Pulmonary artery endothelial cell (primary cell): ENCODE measurements around the gene NTSR1. TPM values are rescaled to one million over a fixed set of nuclear protein-coding genes. Genes with fewer than 3 reads are reported as not detected.

Source experiments
- DNase-seq: peaks from one replicate; pipeline ENCODE4 v3.0.0-alpha.2; 2011; ENCODE audit warnings: low read depth, low spot score
- total RNA-seq: library from RNA; depleted of rRNA; stranded (reverse); fragments of >200 nt; gene quantifications from 2 replicates; pipeline ENCODE4 v1.2.3, GENCODE V29; 2014

Gene NTSR1
- total RNA-seq, 1 donor from 2014 or later: 2.2 TPM

DNA sequence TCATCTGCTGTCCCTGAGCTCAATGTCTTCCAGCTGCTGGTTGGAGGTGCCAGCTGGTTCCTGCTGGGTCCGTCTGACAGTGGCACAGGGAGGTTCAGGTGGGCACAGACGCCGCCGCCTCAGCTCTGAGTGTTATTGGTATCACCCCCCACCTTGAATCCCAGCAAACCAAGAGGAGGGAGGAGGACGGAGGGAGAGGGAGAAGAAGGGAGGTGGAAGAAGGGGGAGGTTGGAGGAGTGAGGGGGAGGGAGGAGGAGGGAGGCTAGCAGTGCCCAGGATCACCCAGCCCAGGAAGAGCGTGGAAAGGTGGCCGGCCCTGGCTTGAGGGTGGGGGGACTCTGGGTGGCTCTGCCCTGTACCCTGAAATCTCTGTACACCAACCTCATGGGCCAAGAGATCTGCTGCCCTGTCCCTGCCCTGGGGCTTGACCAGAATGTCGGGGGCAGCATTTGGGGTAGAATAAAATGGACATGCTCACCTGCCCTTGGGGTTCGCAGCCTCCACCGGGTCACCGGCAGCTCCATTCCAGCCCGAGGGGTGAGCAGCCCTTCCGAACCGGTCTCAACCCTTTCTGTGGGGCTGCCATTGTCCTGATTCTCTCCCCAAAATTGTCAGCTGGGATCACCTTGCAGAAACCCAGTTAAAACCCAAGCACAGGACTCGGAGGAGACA, 17.1 kb downstream of the NTSR1 start:
- no peak for DNase-seq

DNA sequence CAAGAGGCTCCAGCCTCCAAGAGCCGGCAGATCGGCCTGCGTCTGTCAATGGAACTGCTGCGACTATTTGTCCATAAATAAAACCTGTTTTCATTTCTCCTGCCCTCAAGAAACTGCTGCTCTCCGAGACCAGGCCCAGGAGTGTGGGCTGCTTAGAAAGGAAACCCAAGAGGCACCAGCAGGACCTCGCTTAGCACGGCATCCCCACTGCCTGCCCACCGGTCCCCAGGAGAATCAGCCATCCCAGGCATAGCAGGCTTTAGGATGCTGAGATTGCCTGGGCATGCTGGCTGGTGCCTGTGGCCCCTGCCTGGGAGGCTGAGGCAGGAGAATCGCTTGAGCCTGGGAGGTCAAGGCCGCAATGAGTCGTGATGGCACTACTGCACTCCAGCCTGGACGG, 17.6 kb downstream of the NTSR1 start:
- no peak for DNase-seq

GRCh38 chr20:62726716-62727583, 18.3 kb downstream of the NTSR1 start:
- DNase-seq: no peak

DNA sequence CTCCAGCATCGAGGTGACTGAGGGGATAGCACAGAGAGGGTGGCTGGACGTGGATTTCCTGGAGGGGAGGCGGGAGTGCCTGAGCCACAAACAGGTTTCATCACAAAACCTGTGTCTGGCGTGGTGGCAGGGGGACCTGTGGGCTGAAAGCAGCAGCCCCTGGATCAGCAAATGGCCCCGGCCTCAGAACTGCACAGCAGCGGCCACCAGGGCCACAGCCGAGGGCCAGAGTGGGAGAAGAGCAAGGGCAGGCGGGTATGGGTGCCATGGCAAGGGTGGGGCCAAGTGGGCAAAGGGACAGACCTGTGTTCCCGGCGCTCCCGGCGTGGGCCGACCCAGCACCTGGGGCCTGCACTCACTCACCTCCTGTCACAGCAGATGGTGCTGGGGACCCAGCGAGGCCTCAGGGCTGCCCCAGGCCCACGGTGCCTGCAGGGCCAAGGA, 19.0 kb downstream of the NTSR1 start:
- no peak for DNase-seq

DNA sequence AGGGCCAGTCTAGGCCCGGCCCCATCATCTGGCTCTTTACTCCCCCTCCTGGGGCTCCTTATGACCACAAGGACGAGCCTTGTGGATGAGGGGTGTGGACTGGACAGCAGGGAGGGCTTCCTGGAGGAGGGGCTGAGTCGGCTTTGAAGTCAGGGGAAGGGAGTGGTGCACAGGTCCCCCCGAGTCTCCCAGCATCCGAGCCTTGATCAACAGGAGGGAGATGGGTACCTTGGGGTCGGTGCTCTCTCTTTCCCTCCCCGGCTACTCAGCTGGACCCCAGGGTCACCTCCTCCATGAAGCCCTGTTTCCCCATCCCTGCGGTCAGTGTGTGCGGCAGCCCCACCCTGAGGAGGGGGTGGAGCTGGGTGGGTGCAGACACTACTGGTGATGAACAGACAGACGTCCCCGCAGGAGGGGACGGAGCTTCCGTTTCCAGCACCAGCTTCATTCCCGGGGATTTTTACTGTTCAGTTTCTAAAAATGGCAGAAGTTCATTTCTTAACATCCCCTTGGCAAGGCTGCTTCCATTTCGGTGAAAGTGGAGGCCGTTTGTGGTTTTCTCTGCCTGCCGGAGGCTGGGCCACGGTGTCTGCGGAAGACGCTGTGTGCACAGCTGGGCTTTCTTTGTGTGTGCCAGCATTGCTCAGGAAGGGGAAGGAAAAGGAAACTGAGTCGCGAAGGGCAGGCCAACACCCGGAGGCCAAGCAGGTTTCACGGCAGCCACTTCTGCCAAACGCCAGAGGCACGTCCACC, 19.6 kb downstream of the NTSR1 start:
- no peak for DNase-seq

DNA sequence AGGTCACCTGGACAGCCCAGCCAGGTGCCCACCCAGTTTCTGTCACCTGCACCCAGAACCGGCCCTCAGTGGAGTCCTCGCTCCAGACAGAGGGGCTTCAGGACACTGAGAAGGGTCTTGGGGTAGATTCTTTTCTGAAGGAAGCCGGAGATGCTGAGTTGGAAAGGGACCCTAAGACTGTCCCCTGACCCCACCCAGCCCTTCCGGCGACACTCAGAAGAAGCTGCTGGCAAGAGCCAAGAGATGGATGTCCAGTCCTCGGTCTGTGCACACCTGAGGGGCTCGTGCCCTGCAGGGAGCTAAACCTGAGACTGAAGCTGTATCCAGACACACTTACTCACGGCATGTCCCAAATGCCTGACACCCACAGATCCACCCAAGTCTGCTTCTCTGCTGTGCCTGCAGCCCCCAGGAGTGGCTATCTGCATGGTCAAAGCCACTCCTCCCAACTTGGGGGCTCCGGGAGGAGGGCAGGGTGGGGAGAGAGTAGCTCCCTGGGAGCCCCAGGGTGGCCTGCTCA, 20.2 kb downstream of the NTSR1 start:
- DNase-seq: no peak

DNA sequence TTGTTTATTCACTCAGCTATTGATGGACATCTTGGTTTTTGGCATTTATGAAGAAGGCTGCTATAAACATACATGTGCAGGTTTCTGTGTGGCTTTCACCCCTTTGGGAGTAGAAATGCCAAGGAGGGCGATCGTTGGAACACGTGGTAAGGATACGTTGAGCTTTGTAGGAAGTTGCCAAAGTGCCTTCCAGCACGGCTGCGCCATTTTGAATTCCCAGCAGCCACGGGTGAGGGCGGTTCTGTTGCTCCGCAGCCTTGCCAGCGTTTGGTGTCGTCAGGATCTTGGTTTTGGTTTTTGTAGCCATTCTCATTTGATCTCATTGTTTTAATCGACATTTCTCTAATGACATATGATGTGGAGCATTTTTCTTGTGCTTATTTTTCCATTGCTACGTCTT, 21.8 kb downstream of the NTSR1 start:
- no peak for DNase-seq

- DNase-seq: no peak
Observed at GRCh38 chr20:62732031-62732760, 23.6 kb downstream of the NTSR1 start.

DNA sequence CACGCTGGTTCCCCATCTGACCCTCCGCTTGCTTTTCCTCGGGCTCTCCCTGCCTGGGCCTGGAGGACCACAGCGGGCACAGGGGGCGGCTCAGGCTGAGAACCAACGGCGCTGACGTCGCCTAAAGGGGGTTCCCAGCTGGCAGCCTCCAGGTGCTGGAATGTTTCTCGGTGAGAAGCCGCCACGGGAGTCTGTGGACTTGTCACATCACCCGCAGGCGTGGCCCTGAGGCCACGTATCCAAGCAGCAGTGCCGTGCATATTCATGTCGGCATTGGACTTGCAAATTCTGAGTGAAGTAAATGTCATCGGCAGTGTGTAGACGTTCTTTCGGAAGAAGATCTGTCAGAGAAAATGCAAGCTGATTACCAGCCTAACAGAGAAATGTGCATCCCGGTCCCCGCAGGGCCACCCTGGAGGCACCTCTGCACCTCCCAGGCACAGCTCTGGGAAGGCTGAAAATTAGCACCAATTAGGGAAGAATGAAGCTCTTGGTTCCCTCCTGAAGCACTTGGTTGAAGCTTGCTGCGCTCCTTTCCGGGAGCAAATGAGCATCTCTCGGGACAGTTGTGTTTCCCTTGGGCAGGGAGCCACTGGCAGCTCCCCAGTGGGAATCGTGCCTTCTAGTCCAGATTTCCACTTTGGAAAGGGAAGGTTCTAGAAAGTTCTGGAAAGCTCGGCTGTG, 24.3 kb downstream of the NTSR1 start:
- DNase-seq: no peak

GRCh38 chr20:62733526-62733842, 24.8 kb downstream of the NTSR1 start:
- DNase-seq: no peak

GRCh38 chr20:62733891-62734290, 25.3 kb downstream of the NTSR1 start:
- no peak for DNase-seq

GRCh38 chr20:62734326-62734725, 25.7 kb downstream of the NTSR1 start:
- DNase-seq: no peak

GRCh38 chr20:62734881-62735280, 26.2 kb downstream of the NTSR1 start:
- no peak for DNase-seq

DNA sequence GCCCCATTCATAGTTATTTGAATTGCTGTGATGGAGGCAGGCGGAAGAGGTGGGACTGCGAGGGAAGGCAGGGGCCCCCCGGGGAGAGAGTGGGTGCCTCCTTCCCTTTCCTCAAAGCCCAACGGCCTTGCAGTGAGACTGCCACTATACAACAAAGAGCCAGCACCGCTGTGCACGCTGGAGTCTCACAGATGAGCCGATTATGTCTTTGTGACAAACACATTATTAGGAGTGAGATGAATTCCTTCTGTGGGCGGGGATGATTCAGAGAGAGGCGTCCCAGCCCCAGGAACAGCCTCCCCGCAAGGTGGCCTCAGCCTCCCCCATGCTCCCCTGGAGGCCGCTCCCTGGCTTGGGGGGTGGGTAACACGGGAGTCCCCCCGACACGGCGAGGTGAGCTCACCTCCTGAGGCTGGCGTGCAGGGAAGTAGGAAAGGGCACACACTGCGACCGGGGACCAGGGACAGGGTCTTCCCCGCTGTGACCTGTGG, 26.7 kb downstream of the NTSR1 start:
- no peak for DNase-seq

- no peak for DNase-seq
Observed at GRCh38 chr20:62736026-62736406, 27.4 kb downstream of the NTSR1 start.

DNA sequence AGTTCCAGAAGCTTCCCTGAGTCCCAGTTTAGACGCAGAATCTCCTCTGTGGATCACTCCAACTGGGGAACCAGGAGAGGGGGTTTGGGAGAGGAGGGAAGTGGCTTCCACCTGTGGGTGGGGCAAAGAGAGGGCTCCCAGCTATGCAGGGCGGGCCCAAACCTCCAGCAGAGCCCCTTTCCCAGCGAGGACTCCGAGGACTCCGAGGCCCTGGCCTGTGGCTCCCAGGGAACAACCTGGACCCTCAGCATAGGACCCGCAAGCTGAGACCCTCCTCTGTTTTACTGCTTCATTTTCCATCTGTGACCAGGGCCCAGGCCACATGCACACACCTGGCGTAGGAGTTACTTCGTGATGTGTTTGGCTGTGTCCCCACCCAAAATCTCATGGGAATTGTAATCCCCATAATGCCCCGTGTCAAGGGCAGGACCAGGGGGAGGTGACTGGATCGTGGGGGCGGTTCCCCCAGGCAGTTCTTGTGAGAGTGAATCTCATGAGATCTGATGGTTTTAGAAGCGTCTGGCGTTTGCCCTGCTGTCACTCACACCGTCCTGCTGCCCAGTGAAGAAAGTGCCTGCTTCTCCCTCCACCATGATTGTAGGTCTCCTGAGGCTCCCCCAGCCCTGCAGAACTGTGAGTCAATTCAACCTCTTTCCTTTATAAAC, 27.9 kb downstream of the NTSR1 start:
- no peak for DNase-seq

DNA sequence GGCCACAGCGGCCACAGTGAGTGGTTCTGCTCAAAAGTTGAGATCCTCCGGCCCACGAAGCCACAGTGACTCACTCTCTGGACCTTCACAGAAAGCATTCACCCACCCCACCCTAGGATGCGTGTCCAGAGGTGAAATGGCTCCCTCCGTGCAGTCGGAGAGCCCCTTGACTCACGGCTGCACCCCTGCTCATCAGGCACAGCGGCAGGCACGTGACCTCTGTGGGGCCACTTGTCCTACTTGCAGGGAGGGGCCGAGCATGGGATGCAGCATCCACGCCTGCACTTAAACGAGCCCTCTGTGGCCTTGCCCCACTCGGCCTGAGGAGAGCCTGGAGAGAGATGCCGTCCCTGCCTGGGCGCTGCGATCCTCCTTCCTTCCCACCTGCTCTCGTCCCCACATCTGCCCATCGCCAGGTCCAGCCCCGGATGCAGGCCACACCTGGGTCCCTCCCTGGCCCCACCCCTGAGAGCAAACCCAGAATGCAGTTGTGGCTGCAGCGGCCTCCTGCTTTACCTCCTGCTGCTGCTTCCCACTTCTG, 28.7 kb downstream of the NTSR1 start:
- DNase-seq: no peak

DNA sequence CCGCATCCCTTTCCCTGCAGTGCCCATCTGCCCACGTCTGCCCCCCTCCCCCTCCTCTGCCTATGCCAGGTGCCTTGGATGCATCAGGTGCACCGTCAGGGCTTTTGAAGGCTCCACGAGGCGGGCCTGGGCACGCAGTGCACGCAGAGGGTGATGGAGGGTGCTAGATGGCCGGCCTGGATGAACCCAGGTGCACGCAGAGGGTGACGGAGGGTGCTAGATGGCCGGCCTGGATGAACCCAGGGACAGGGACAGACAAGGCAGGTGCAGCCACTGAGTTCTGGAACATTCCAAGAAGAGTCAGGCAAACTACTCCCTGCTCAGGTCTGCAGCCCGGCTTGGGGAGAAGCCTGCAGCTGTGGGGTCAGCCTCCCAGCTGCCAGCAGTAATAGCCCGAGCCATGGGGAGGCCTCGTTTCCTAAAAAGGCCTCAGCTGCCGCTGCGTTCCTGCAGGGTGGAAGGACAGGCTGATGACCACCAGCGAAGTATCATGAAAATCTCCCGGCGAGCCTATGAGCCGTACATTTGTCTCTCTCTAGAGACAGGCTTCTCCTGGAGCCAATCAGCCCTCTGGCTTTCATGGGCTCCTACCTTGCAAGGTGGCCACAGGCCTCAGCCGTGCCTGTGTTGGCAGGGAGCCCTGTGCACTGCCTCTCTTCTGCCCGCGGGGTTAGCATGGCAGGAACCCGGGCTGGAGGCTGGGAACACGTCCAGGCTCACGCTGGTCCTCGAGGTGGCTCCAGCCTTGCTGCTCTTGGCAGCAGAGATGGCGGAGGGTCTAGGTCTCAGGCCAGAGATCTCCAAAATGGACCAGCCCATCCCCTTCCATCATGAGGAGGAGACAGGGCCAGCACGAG, 29.6 kb downstream of the NTSR1 start:
- no peak for DNase-seq

DNA sequence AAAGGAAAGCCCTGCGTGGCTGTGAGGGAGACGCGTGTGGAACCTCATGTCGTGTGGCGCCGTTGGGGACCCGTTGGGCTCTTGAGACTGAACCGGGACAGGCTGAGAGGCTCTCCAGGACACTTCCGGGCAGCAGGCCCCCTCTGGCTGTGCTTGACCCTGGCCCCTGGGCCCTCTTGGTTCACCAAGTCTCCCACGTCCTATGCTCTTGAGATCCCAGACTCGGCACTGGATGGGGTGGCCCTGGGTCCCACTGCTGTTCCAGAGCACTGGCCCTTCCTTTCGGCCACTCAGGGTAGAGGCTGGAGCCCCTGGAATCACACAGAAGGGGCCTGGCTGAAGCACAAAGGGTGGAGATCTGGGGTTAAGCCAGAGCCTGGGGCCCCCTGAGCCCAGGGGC, 30.4 kb downstream of the NTSR1 start:
- DNase-seq: no peak
